SK-N-SH treated with all-trans-retinoic acid at 6 μM for 48 hours (cell line): ENCODE data around the gene NOP53.

Experiments used
- ATAC-seq: fragments of 200-7000 bp; cut with Tn5 transposase; 3 replicates; pipeline ENCODE4 v1.9.1; 2020; ENCODE audit warnings: mild to moderate bottlenecking, moderate library complexity
- BACH2 ChIP-seq: fragments of 250-450 bp; sonication (Bioruptor Pico); IDR thresholded peaks from 2 replicates; pipeline ENCODE4 v1.9.0; 2021; ENCODE audit warnings: mild to moderate bottlenecking, borderline replicate concordance
- CSDC2 ChIP-seq: fragments of 250-450 bp; sonication (Bioruptor Pico); IDR thresholded peaks from 2 replicates; pipeline ENCODE4 v1.5.0; 2020; ENCODE audit warnings: mild to moderate bottlenecking, moderate library complexity
- ESRRG ChIP-seq: fragments of 250-450 bp; sonication (Bioruptor Pico); IDR thresholded peaks from 2 replicates; pipeline ENCODE4 v1.6.1; 2021; ENCODE audit warnings: mild to moderate bottlenecking
- GLIS3 ChIP-seq: fragments of 250-450 bp; sonication (Bioruptor Pico); IDR thresholded peaks from 2 replicates; pipeline ENCODE4 v1.5.0; 2020; ENCODE audit warnings: mild to moderate bottlenecking, moderate library complexity
- ISL1 ChIP-seq: fragments of 250-450 bp; sonication (Bioruptor Pico); IDR thresholded peaks from 2 replicates; pipeline ENCODE4 v2.1.2; 2022; ENCODE audit warnings: mild to moderate bottlenecking, moderate library complexity
- OSR1 ChIP-seq: fragments of 250-450 bp; sonication (Bioruptor Pico); IDR thresholded peaks from 2 replicates; pipeline ENCODE4 v1.8.0; 2022; ENCODE audit warnings: moderate library complexity, mild to moderate bottlenecking, inconsistent platforms
- PATZ1 ChIP-seq: fragments of 250-450 bp; sonication (Bioruptor Pico); IDR thresholded peaks from 2 replicates; pipeline ENCODE4 v1.8.0; 2020; ENCODE audit warnings: mild to moderate bottlenecking, moderate library complexity, borderline replicate concordance
- PPARA ChIP-seq: fragments of 250-450 bp; sonication (Bioruptor Pico); IDR thresholded peaks from 2 replicates; pipeline ENCODE4 v1.5.0; 2020; ENCODE audit warnings: mild to moderate bottlenecking, borderline replicate concordance
- RARB ChIP-seq: fragments of 250-450 bp; sonication (Bioruptor Pico); IDR thresholded peaks from 2 replicates; pipeline ENCODE4 v1.8.0; 2021; ENCODE audit warnings: mild to moderate bottlenecking, moderate library complexity
- SNAI2 ChIP-seq: fragments of 250-450 bp; sonication (Bioruptor Pico); IDR thresholded peaks from 2 replicates; pipeline ENCODE4 v1.5.0; 2020; ENCODE audit warnings: mild to moderate bottlenecking, moderate library complexity
- TCF4 ChIP-seq: fragments of 250-450 bp; sonication (Bioruptor Pico); IDR thresholded peaks from 2 replicates; pipeline ENCODE4 v1.8.0; 2021; ENCODE audit warnings: mild to moderate bottlenecking, moderate library complexity, borderline replicate concordance
- TOX ChIP-seq: fragments of 250-450 bp; sonication (Bioruptor Pico); IDR thresholded peaks from 2 replicates; pipeline ENCODE4 v1.8.0; 2021; ENCODE audit warnings: mild to moderate bottlenecking, moderate library complexity, borderline replicate concordance
- TSHZ2 ChIP-seq: fragments of 250-450 bp; sonication (Bioruptor Pico); IDR thresholded peaks from 2 replicates; pipeline ENCODE4 v1.5.0; 2020; ENCODE audit warnings: mild to moderate bottlenecking, moderate library complexity
- ZC3H10 ChIP-seq: fragments of 250-450 bp; sonication (Bioruptor Pico); IDR thresholded peaks from 2 replicates; pipeline ENCODE4 v1.5.1; 2021; ENCODE audit warnings: mild to moderate bottlenecking, moderate library complexity
- ZFP3 ChIP-seq: fragments of 250-450 bp; sonication (Bioruptor Pico); IDR thresholded peaks from 2 replicates; pipeline ENCODE4 v1.5.0; 2020; ENCODE audit warnings: mild to moderate bottlenecking, moderate library complexity
- ZFP30 ChIP-seq: fragments of 450-650 bp; formaldehyde crosslinking; IDR thresholded peaks from 2 replicates; pipeline ENCODE4 v1.5.0; 2022; ENCODE audit warnings: mild to moderate bottlenecking, moderate library complexity
- ZNF565 ChIP-seq: fragments of 450-650 bp; formaldehyde crosslinking; conservative IDR thresholded peaks from 2 replicates; pipeline ENCODE4 v1.5.0; 2020; ENCODE audit warnings: low read depth, mild to moderate bottlenecking, moderate library complexity
- ZNF70 ChIP-seq: fragments of 450-650 bp; formaldehyde crosslinking; IDR thresholded peaks from 2 replicates; pipeline ENCODE4 v1.5.0; 2020; ENCODE audit warnings: mild to moderate bottlenecking, moderate library complexity
- ZNF8 ChIP-seq: fragments of 450-650 bp; formaldehyde crosslinking; IDR thresholded peaks from 2 replicates; pipeline ENCODE4 v1.5.0; 2020; ENCODE audit warnings: mild to moderate bottlenecking, moderate library complexity
- TF ChIP-seq, protein P1 (sequence below): fragments of 250-450 bp; sonication (Bioruptor Pico); IDR thresholded peaks from 2 replicates; pipeline ENCODE4 v1.8.0; 2021; ENCODE audit warnings: low read depth, mild to moderate bottlenecking, moderate library complexity, borderline replicate concordance
- TF ChIP-seq, protein P2 (sequence below): fragments of 250-450 bp; sonication (Bioruptor Pico); IDR thresholded peaks from 2 replicates; pipeline ENCODE4 v1.5.1; 2020; ENCODE audit warnings: low read depth, mild to moderate bottlenecking, moderate library complexity

NOP53 gene

DNA sequence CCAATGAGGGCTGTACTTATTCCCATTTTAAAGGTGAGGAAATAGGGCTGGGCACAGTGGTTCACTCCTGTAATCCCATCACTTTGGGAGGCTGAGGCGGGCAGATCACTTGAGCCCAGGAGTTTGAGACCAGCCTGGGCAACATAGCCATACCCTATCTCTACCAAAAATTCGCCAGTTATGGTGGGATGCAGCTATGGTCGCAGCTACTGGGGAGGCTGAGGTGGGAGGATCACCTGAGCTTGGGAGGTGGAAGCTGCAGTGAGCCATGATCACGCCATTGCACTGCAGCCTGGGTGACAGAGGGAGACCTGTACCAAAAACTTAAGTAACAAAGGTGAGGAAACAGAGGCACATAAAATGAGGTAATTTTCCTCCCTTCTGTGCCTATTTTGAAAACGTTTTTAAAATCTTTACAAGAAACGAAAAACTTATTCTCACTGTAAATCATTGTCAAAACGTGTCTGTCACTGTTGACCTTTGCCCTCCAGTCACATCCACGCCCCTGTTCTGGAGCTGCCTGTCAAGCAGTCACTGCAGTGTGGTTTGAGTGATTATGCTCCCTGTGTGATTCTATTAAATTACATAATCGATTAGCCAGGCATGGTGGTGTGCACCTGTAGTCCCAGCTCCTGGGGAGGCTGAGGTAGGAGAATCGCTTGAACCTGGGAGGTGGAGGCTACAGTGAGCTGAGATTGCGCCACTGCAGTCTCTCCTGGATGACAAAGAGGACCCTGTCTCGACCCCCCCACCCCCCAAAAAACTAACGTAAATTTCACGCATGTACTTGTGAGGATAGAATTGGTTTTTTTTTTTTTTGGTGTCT is 12.5 kb downstream of the NOP53 start:
- ATAC-seq = no peak
- TF ChIP-seq PPARA (CRISPR knock-in tag) (no peak), BACH2 (no peak), ZFP3 (CRISPR knock-in tag) (no peak), ZC3H10 (CRISPR knock-in tag) (no peak), OSR1 (no peak), RARB (CRISPR knock-in tag) (no peak), TOX (CRISPR knock-in tag) (no peak), ZFP30 (no peak), ZNF70 (CRISPR knock-in tag) (no peak), ISL1 (CRISPR knock-in tag) (no peak), ZNF565 (CRISPR knock-in tag) (no peak)

DNA sequence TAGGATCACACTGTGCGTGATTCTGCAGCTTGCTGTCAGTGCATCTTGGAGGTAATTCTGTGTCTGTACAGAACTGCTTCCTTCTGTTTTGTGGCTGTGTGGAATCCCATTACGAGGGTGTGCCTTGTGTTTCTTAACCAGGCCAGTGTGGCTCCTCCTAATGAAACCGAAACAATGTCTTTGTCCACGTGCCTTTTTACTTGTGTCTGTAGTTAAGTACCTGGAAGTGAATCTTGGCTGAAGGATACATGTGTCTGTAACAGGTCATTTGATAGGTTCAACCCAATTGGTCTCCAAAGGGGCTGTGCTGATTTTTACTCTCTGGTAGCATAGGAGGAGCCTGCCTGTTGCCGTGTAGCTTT is 13.1 kb downstream of the NOP53 start:
- TF ChIP-seq ZNF565 (CRISPR knock-in tag) (no peak), CSDC2 (no peak), ZFP3 (CRISPR knock-in tag) (no peak), TCF4 (CRISPR knock-in tag) (no peak), ZFP30 (no peak), SNAI2 (CRISPR knock-in tag) (no peak), PPARA (CRISPR knock-in tag) (no peak), ESRRG (no peak), RARB (CRISPR knock-in tag) (no peak)
- TF ChIP-seq, protein P1, sequence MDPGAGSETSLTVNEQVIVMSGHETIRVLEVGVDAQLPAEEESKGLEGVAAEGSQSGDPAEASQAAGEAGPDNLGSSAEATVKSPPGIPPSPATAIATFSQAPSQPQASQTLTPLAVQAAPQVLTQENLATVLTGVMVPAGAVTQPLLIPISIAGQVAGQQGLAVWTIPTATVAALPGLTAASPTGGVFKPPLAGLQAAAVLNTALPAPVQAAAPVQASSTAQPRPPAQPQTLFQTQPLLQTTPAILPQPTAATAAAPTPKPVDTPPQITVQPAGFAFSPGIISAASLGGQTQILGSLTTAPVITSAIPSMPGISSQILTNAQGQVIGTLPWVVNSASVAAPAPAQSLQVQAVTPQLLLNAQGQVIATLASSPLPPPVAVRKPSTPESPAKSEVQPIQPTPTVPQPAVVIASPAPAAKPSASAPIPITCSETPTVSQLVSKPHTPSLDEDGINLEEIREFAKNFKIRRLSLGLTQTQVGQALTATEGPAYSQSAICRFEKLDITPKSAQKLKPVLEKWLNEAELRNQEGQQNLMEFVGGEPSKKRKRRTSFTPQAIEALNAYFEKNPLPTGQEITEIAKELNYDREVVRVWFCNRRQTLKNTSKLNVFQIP (CRISPR knock-in tag) = no peak
- ATAC-seq = no peak

GRCh38 chr19:47760632-47760999 is 15.3 kb downstream of the NOP53 start:
- no peak for ATAC-seq
- TF ChIP-seq GLIS3 = no peak
- no peak for TF ChIP-seq ZNF70 (CRISPR knock-in tag)

- TF ChIP-seq, protein P1 (CRISPR knock-in tag) = no peak
- TF ChIP-seq, protein P2, sequence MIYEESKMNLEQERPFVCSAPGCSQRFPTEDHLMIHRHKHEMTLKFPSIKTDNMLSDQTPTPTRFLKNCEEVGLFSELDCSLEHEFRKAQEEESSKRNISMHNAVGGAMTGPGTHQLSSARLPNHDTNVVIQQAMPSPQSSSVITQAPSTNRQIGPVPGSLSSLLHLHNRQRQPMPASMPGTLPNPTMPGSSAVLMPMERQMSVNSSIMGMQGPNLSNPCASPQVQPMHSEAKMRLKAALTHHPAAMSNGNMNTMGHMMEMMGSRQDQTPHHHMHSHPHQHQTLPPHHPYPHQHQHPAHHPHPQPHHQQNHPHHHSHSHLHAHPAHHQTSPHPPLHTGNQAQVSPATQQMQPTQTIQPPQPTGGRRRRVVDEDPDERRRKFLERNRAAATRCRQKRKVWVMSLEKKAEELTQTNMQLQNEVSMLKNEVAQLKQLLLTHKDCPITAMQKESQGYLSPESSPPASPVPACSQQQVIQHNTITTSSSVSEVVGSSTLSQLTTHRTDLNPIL (CRISPR knock-in tag) = no peak
- TF ChIP-seq OSR1 (no peak), ZFP3 (CRISPR knock-in tag) (no peak), CSDC2 (no peak), GLIS3 (no peak), ZNF565 (CRISPR knock-in tag) (no peak), BACH2 (no peak), TOX (CRISPR knock-in tag) (no peak), TCF4 (CRISPR knock-in tag) (no peak), ISL1 (CRISPR knock-in tag) (no peak), ZNF70 (CRISPR knock-in tag) (no peak), RARB (CRISPR knock-in tag) (no peak)
- no peak for ATAC-seq
Measured at GRCh38 chr19:47761566-47761965, 16.2 kb downstream of the NOP53 start.

GRCh38 chr19:47762151-47762550 is 16.8 kb downstream of the NOP53 start:
- TF ChIP-seq TSHZ2 (no peak), PATZ1 (CRISPR knock-in tag) (no peak), GLIS3 (no peak), CSDC2 (no peak), ZNF8 (CRISPR knock-in tag) (no peak), ESRRG (no peak)
- ATAC-seq = no peak
